HCT116 (cell line): ENCODE data around the gene CFAP45.

Experiments
- CTCF ChIP-seq, 3 experiments: fragments of 200-600 bp in 1 of 3; sonication (generic) in 1 of 3; IDR thresholded peaks in 2 of 3; conservative IDR thresholded peaks in 1 of 3; 2 replicates each; pipeline ENCODE4 v1.5.1; 2012 to 2017; ENCODE audit warnings: low read depth in 2 of 3, low read length in 2 of 3, antibody characterized with exemption in 1 of 3, borderline replicate concordance in 1 of 3, control low read depth in 1 of 3, mild to moderate bottlenecking in 1 of 3, mixed read lengths in 1 of 3, mixed run types in 1 of 3, moderate library complexity in 1 of 3; ENCODE audit not compliant: insufficient read depth in 1 of 3
- EGR1 ChIP-seq: IDR thresholded peaks from 2 replicates; pipeline ENCODE4 v1.6.1; 2012; ENCODE audit warnings: low read depth
- EZH2 ChIP-seq: fragments of 200-600 bp; sonication (generic); IDR thresholded peaks from 2 replicates; pipeline ENCODE4 v1.6.1; 2017; ENCODE audit warnings: antibody characterized with exemption, mixed run types
- EZH2phosphoT487 ChIP-seq: fragments of 200-600 bp; IDR thresholded peaks from 2 replicates; pipeline ENCODE4 v1.6.1; 2018; ENCODE audit warnings: antibody characterized with exemption, borderline replicate concordance
- MAX ChIP-seq: IDR thresholded peaks from 2 replicates; pipeline ENCODE4 v1.6.1; 2012
- POLR2A ChIP-seq: IDR thresholded peaks from 2 replicates; pipeline ENCODE4 v1.7.0; 2011; ENCODE audit warnings: borderline replicate concordance; ENCODE audit not compliant: insufficient read depth, insufficient read length; ENCODE audit errors: extremely low read depth
- POLR2AphosphoS5 ChIP-seq: IDR thresholded peaks from 2 replicates; pipeline ENCODE4 v1.6.1; 2011; ENCODE audit warnings: mild to moderate bottlenecking, low read depth, low read length, moderate library complexity
- RAD21 ChIP-seq: IDR thresholded peaks from 2 replicates; pipeline ENCODE4 v1.6.1; 2012; ENCODE audit warnings: low read depth, mild to moderate bottlenecking
- REST ChIP-seq: IDR thresholded peaks from 2 replicates; pipeline ENCODE4 v1.6.1; 2012; ENCODE audit warnings: low read depth
- TCF7L2 ChIP-seq: IDR thresholded peaks from 2 replicates; pipeline ENCODE4 v1.7.0; 2011; ENCODE audit warnings: borderline replicate concordance, inconsistent platforms; ENCODE audit not compliant: insufficient read depth, insufficient read length; ENCODE audit errors: extremely low read depth
- YY1 ChIP-seq: IDR thresholded peaks from 2 replicates; pipeline ENCODE4 v1.6.1; 2011; ENCODE audit warnings: low read length, low read depth, moderate library complexity, mild to moderate bottlenecking; ENCODE audit not compliant: insufficient replicate concordance; ENCODE audit errors: extremely low read depth

- TF ChIP-seq TCF7L2 (peak; percentile 51), CTCF (IDR thresholded peaks at IDR 0.05 in 2 of 3, conservative IDR thresholded peaks at IDR 0.05 in 1 of 3; ENCODE audit: borderline replicate concordance in 1 of 3, insufficient read depth in 1 of 3, low read depth in 2 of 3, low read length in 2 of 3) (no peak), POLR2A (no peak), YY1 (peak; percentile 27), EZH2 (no peak), RAD21 (no peak), POLR2AphosphoS5 (peak; percentile 50; the same call in 1 of the 2 replicates), MAX (peak; percentile 96), REST (no peak), EGR1 (no peak), EZH2phosphoT487 (no peak)
Measured at GRCh38 chr1:159869173-159869572, 30.8 kb downstream of the CFAP45 start.
